Neural cell (in vitro differentiated cells): ENCODE data around the gene ERP27.

Source experiments
- CTCF ChIP-seq: fragments of 450-650 bp; IDR thresholded peaks from 2 replicates; pipeline ENCODE4 v1.5.1; 2014; ENCODE audit warnings: antibody characterized with exemption, mild to moderate bottlenecking, moderate library complexity; ENCODE audit not compliant: poor library complexity, severe bottlenecking
- TF ChIP-seq, protein P1 (sequence below): IDR thresholded peaks from 2 replicates; pipeline ENCODE4 v1.6.1; 2012; ENCODE audit warnings: borderline replicate concordance

- no peak for TF ChIP-seq CTCF
- TF ChIP-seq, protein P1, sequence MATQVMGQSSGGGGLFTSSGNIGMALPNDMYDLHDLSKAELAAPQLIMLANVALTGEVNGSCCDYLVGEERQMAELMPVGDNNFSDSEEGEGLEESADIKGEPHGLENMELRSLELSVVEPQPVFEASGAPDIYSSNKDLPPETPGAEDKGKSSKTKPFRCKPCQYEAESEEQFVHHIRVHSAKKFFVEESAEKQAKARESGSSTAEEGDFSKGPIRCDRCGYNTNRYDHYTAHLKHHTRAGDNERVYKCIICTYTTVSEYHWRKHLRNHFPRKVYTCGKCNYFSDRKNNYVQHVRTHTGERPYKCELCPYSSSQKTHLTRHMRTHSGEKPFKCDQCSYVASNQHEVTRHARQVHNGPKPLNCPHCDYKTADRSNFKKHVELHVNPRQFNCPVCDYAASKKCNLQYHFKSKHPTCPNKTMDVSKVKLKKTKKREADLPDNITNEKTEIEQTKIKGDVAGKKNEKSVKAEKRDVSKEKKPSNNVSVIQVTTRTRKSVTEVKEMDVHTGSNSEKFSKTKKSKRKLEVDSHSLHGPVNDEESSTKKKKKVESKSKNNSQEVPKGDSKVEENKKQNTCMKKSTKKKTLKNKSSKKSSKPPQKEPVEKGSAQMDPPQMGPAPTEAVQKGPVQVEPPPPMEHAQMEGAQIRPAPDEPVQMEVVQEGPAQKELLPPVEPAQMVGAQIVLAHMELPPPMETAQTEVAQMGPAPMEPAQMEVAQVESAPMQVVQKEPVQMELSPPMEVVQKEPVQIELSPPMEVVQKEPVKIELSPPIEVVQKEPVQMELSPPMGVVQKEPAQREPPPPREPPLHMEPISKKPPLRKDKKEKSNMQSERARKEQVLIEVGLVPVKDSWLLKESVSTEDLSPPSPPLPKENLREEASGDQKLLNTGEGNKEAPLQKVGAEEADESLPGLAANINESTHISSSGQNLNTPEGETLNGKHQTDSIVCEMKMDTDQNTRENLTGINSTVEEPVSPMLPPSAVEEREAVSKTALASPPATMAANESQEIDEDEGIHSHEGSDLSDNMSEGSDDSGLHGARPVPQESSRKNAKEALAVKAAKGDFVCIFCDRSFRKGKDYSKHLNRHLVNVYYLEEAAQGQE, result no peak
These were observed 10.3 kb upstream of the ERP27 start for GRCh38 chr12:14948672-14949071.
